MM.1S (cell line): Measurements from ENCODE around the gene PI3.

Experiments used
- EZH2 ChIP-seq: fragments of 300-600 bp; sonication (generic); optimal IDR thresholded peaks from 2 replicates; pipeline ENCODE3; 2017; ENCODE audit warnings: low read depth, mild to moderate bottlenecking, antibody characterized with exemption, low read length, mixed read lengths
- EZH2phosphoT487 ChIP-seq: fragments of 300-600 bp; sonication (generic); IDR thresholded peaks from 2 replicates; pipeline ENCODE4 v1.6.1; 2018; ENCODE audit warnings: antibody characterized with exemption, low read length
- TF ChIP-seq, protein P1 (sequence below): fragments of 300-600 bp; sonication (generic); IDR thresholded peaks from 2 replicates; pipeline ENCODE4 v1.5.1; 2016; ENCODE audit warnings: antibody characterized with exemption, low read length, mixed read lengths

DNA sequence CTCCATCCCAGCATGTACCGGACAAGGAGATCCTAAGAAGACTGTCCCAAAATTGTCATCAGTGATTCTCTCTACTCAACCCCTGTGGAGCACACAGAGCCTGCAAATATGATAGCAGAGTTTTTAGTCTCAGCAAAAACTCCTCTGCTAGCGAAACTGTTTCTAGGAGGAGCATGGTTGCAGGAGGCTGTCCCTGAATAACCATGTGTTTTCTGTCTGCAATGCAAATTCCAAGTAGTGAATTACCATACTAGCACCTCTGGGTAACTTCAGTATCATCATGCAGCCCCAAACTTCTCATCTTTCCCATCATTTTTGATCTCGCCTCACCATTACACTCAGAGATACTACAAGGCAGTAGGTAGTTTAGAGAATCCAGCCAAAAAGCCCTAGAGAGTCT, 25.6 kb upstream of the PI3 start:
- TF ChIP-seq, protein P1, sequence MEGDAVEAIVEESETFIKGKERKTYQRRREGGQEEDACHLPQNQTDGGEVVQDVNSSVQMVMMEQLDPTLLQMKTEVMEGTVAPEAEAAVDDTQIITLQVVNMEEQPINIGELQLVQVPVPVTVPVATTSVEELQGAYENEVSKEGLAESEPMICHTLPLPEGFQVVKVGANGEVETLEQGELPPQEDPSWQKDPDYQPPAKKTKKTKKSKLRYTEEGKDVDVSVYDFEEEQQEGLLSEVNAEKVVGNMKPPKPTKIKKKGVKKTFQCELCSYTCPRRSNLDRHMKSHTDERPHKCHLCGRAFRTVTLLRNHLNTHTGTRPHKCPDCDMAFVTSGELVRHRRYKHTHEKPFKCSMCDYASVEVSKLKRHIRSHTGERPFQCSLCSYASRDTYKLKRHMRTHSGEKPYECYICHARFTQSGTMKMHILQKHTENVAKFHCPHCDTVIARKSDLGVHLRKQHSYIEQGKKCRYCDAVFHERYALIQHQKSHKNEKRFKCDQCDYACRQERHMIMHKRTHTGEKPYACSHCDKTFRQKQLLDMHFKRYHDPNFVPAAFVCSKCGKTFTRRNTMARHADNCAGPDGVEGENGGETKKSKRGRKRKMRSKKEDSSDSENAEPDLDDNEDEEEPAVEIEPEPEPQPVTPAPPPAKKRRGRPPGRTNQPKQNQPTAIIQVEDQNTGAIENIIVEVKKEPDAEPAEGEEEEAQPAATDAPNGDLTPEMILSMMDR = no peak
- TF ChIP-seq EZH2 (no peak), EZH2phosphoT487 (no peak)
